Endodermal cell (in vitro differentiated cells): Measurements from ENCODE around the gene GNAZ. TPM values are rescaled to one million over a fixed set of nuclear protein-coding genes. Genes with fewer than 3 reads are reported as not detected.

Experiments used
- DNase-seq: peaks from one replicate; pipeline ENCODE4 v3.0.0-alpha.2; 2017
- H3K27ac ChIP-seq: 2 replicates; pipeline ENCODE4 v1.5.1; 2013; ENCODE audit warnings: mild to moderate bottlenecking, low read depth, low read length, moderate library complexity
- H3K27me3 ChIP-seq: 2 replicates; pipeline ENCODE4 v1.6.1; 2013; ENCODE audit warnings: mild to moderate bottlenecking, low read length, moderate library complexity; ENCODE audit not compliant: insufficient read depth, control insufficient read depth, poor library complexity, severe bottlenecking
- H3K36me3 ChIP-seq: 2 replicates; pipeline ENCODE4 v1.7.0; 2013; ENCODE audit warnings: mild to moderate bottlenecking, low read length, moderate library complexity; ENCODE audit not compliant: control insufficient read depth, insufficient read depth
- H3K4me1 ChIP-seq: one replicate; pipeline ENCODE4 v1.7.0; 2013; ENCODE audit warnings: low read length; ENCODE audit not compliant: control insufficient read depth, insufficient read depth
- H3K4me3 ChIP-seq: 2 replicates; pipeline ENCODE4 v1.5.1; 2013; ENCODE audit warnings: mild to moderate bottlenecking, low read length, moderate library complexity
- H3K9ac ChIP-seq: 2 replicates; pipeline ENCODE4 v1.6.1; 2013; ENCODE audit warnings: mild to moderate bottlenecking, low read length, moderate library complexity; ENCODE audit not compliant: poor library complexity, severe bottlenecking; ENCODE audit errors: extremely low read depth
- H3K9me3 ChIP-seq: 2 replicates; pipeline ENCODE4 v1.6.1; 2013; ENCODE audit warnings: mild to moderate bottlenecking, low read length, moderate library complexity; ENCODE audit not compliant: control insufficient read depth
- H3K27ac Mint-ChIP-seq: 2 replicates; pipeline ENCODE4 v1.8.0; 2020; ENCODE audit warnings: mixed read lengths
- H3K27me3 Mint-ChIP-seq: 2 replicates; pipeline ENCODE4 v1.8.0; 2021; ENCODE audit warnings: mild to moderate bottlenecking, mixed read lengths; ENCODE audit not compliant: insufficient read depth
- H3K36me3 Mint-ChIP-seq: 2 replicates; pipeline ENCODE4 v1.8.0; 2020; ENCODE audit warnings: low read depth, mixed read lengths
- H3K4me1 Mint-ChIP-seq: 2 replicates; pipeline ENCODE4 v1.8.0; 2020; ENCODE audit warnings: mixed read lengths
- H3K4me3 Mint-ChIP-seq: 2 replicates; pipeline ENCODE4 v1.8.0; 2020; ENCODE audit warnings: mild to moderate bottlenecking, moderate library complexity, mixed read lengths
- H3K9me3 Mint-ChIP-seq: 2 replicates; pipeline ENCODE4 v1.8.0; 2020; ENCODE audit warnings: mild to moderate bottlenecking, mixed read lengths
- WGBS, 2 experiments: methylation state at CpG; one replicate each; pipeline versions ENCODE4 v1.1.5 to v1.1.7; 2013; ENCODE audit warnings: missing lambda C conversion rate in 2 of 2, mixed read lengths in 1 of 2; ENCODE audit not compliant: insufficient coverage in 1 of 2, insufficient read length in 1 of 2; 5-methylcytosine and 5-hydroxymethylcytosine counted together
- total RNA-seq, 2 donors: library from RNA; stranded (reverse); fragmentation: NEBNext Ultra II Directional in 1 of 2; extraction: Animal tissue kit (Norgen Biotek cat#: 25700) in 1 of 2; gene quantifications; 2 replicates in 1 of 2; 3 replicates in 1 of 2; pipeline ENCODE4 v1.2.1, GENCODE V29; 2021
- TF ChIP-seq, protein P1 (sequence below): fragments of 200-600 bp; sonication (generic); conservative IDR thresholded peaks from 2 replicates; pipeline ENCODE4 v1.5.0; 2021; ENCODE audit warnings: antibody characterized with exemption, mild to moderate bottlenecking

GNAZ gene
- total RNA-seq, 2 donors from 2014 or later: 16.7 to 17.9 TPM

DNA sequence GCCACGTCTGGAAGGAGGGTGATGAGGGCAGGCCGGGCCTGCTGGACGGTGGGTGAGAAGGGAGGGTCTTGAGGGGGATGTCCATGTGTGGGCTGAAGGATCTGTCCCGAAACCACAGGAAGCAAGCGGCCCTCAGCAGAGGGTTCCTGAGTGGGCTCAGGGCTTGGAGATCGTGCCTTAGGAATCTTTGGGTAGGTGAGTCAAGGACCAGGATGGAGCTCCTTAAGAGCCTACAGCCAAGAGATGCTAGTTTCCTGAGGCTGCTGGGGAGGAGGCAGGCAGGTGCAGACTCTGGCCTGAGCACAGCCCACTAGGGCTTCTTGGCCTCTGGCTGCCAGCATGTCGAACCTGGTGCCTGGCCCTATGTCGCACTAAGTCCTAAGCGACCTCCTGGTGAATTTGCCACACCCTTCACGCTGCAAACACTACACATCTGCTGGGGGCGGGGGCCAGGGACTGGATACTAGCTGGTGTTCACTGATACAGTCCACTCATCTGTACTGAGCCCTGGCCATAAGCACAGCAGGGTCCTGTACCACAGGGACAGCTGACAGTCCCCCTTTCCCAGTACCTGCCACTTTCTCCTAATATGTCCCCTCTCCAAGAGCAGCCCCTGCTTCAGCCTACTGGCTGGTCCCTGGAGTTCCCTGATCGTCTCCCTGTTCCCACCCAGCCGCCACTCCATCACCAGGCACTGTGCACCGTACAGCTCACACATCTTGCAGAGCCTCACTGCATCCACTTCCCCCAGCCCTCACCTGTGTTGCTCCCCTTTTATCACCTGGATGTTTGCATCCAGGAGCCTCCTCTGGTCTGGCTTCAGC is 19.5 kb downstream of the GNAZ start:
- Histone ChIP-seq H3K4me1 (peaks cover 8% of the 10 kb centered on the region), H3K9ac (no peak overlapping the region), H3K27ac (no peak overlapping the region), H3K9me3 (no peaks in the 10 kb centered on the region), H3K27me3 (no peaks in the 10 kb centered on the region), H3K36me3 (no peaks in the 10 kb centered on the region), H3K4me3 (no peak overlapping the region)
- H3K27ac Mint-ChIP-seq: no peak overlapping the region
- no peak for DNase-seq
- peaks cover 18% of the 10 kb centered on the region for H3K4me1 Mint-ChIP-seq
- no peaks in the 10 kb centered on the region for H3K36me3 Mint-ChIP-seq
- no peaks in the 10 kb centered on the region for H3K9me3 Mint-ChIP-seq
- TF ChIP-seq, protein P1, sequence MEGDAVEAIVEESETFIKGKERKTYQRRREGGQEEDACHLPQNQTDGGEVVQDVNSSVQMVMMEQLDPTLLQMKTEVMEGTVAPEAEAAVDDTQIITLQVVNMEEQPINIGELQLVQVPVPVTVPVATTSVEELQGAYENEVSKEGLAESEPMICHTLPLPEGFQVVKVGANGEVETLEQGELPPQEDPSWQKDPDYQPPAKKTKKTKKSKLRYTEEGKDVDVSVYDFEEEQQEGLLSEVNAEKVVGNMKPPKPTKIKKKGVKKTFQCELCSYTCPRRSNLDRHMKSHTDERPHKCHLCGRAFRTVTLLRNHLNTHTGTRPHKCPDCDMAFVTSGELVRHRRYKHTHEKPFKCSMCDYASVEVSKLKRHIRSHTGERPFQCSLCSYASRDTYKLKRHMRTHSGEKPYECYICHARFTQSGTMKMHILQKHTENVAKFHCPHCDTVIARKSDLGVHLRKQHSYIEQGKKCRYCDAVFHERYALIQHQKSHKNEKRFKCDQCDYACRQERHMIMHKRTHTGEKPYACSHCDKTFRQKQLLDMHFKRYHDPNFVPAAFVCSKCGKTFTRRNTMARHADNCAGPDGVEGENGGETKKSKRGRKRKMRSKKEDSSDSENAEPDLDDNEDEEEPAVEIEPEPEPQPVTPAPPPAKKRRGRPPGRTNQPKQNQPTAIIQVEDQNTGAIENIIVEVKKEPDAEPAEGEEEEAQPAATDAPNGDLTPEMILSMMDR: no peak
- no peak overlapping the region for H3K4me3 Mint-ChIP-seq
- no peaks in the 10 kb centered on the region for H3K27me3 Mint-ChIP-seq
- WGBS, 2 experiments: 90 to 92% methylated on average over 5 to 14 of the region's 14 CpGs

DNA sequence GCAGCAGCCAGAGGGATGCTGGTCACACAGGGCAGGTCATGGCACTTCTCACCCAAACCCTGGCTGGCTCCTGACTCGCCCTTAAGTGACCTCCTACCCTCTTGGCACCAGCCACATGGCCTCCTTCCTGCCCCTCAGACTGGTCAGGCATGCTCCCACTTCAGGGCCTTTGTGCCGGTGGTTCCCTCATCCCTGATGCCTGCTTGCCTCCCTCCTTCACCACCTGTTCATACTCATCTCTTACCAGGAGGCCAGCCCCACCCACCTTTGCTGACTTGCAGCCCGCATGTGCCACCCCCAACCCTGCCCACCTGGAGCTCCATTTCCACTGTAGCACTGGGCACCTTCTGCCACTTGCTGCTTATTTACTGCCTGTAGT is 20.1 kb downstream of the GNAZ start:
- TF ChIP-seq, protein P1: no peak
- Mint-ChIP-seq H3K27ac (no peak overlapping the region), H3K4me1 (peaks cover 15% of the 10 kb centered on the region), H3K27me3 (no peaks in the 10 kb centered on the region), H3K4me3 (no peak overlapping the region), H3K36me3 (no peaks in the 10 kb centered on the region), H3K9me3 (no peaks in the 10 kb centered on the region)
- no peak for DNase-seq
- H3K36me3 ChIP-seq: no peaks in the 10 kb centered on the region
- no peaks in the 10 kb centered on the region for H3K27me3 ChIP-seq
- H3K9me3 ChIP-seq: no peaks in the 10 kb centered on the region
- no peak overlapping the region for H3K27ac ChIP-seq
- H3K4me1 ChIP-seq: peaks cover 5% of the 10 kb centered on the region
- no peak overlapping the region for H3K4me3 ChIP-seq
- no peak overlapping the region for H3K9ac ChIP-seq
- WGBS, 2 experiments: 84 to 96% methylated on average over 2 to 3 of the region's 3 CpGs

DNA sequence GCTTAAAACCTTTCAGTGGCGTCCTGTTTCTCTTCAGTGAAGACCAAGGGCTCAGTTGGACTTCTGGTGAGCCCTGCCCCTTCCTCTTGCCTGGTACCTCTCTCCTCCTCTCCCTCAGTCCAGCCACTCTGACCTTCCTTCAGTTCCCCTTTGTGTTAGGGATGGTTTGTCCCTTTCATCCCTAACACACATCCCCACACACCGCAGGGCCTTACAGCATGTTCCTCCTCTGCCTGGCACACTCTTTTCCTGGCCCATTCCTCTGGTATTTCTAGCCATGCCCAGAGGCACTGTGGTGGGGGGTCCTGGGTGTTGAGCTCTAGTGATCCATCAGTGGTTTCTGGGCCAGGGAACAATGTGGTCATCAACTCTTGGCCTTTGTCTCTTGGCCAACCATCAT is 21.4 kb downstream of the GNAZ start:
- Histone ChIP-seq H3K36me3 (no peaks in the 10 kb centered on the region), H3K4me1 (no peaks in the 10 kb centered on the region), H3K4me3 (no peak overlapping the region), H3K9me3 (no peaks in the 10 kb centered on the region), H3K27me3 (no peaks in the 10 kb centered on the region), H3K9ac (no peak overlapping the region), H3K27ac (no peak overlapping the region)
- DNase-seq: no peak
- Mint-ChIP-seq H3K9me3 (no peaks in the 10 kb centered on the region), H3K36me3 (peaks cover 3% of the 10 kb centered on the region), H3K4me1 (peaks cover 7% of the 10 kb centered on the region), H3K4me3 (no peak overlapping the region), H3K27me3 (no peaks in the 10 kb centered on the region), H3K27ac (no peak overlapping the region)
- TF ChIP-seq, protein P1: no peak
- 80 to 93% methylated on average over 2 of the region's 2 CpGs for WGBS, 2 experiments
